ENCODE measurements around the gene ASB6. TPM values are rescaled to one million over a fixed set of nuclear protein-coding genes. Genes with fewer than 3 reads are reported as not detected.

Gene ASB6
- total RNA-seq, 1 experiment from 2014 or later = 20.0 TPM

DNA sequence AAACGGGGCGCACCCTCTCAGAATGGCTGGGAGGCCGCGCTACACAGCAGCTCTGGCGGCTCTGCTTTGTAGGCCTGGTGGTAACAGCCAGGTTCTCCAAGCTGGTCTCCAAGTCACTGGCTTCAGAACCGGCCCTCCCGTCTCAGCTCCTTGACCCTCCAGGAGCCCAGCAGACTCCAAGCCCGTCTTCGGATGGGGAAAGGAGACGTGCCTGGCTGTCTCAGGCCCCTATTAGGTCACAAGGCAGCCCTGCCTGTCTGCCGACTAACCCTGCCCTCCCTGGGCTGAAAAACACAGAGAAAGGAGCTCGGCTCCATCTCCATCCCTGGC is 2.2 kb downstream of the ASB6 start (continued):
- no peak for TF ChIP-seq ZNF423 (CRISPR knock-in tag; IDR thresholded peaks at IDR 0.05)
- no peak for TF ChIP-seq JUN (CRISPR knock-in tag; IDR thresholded peaks at IDR 0.05)
- TF ChIP-seq, protein P1, sequence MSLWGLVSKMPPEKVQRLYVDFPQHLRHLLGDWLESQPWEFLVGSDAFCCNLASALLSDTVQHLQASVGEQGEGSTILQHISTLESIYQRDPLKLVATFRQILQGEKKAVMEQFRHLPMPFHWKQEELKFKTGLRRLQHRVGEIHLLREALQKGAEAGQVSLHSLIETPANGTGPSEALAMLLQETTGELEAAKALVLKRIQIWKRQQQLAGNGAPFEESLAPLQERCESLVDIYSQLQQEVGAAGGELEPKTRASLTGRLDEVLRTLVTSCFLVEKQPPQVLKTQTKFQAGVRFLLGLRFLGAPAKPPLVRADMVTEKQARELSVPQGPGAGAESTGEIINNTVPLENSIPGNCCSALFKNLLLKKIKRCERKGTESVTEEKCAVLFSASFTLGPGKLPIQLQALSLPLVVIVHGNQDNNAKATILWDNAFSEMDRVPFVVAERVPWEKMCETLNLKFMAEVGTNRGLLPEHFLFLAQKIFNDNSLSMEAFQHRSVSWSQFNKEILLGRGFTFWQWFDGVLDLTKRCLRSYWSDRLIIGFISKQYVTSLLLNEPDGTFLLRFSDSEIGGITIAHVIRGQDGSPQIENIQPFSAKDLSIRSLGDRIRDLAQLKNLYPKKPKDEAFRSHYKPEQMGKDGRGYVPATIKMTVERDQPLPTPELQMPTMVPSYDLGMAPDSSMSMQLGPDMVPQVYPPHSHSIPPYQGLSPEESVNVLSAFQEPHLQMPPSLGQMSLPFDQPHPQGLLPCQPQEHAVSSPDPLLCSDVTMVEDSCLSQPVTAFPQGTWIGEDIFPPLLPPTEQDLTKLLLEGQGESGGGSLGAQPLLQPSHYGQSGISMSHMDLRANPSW (CRISPR knock-in tag; conservative IDR thresholded peaks at IDR 0.05; ENCODE audit: low read depth) = no peak
- no peak for TF ChIP-seq CREB1 (CRISPR knock-in tag; IDR thresholded peaks at IDR 0.05)
- TF ChIP-seq KAT7 (CRISPR knock-in tag; IDR thresholded peaks at IDR 0.05; ENCODE audit: borderline replicate concordance) = no peak
- TF ChIP-seq ZNF396 (CRISPR knock-in tag; IDR thresholded peaks at IDR 0.05; ENCODE audit: borderline replicate concordance) = no peak
- TF ChIP-seq ESRRA (CRISPR knock-in tag; IDR thresholded peaks at IDR 0.05; ENCODE audit: borderline replicate concordance) = no peak

- no peak for ATAC-seq
- no peak for DNase-seq (ENCODE audit: low spot score)
- Mint-ChIP-seq H3K27me3 (ENCODE audit: low read depth) (no peaks in the 10 kb centered on the region; the same call in 1 of the 2 replicates), H3K4me1 (peaks cover 14% of the 10 kb centered on the region), H3K4me3 (no peak overlapping the region), H3K36me3 (peaks cover 15% of the 10 kb centered on the region), H3K9me3 (no peaks in the 10 kb centered on the region), H3K27ac (no peak overlapping the region)
- TF ChIP-seq, protein P2, sequence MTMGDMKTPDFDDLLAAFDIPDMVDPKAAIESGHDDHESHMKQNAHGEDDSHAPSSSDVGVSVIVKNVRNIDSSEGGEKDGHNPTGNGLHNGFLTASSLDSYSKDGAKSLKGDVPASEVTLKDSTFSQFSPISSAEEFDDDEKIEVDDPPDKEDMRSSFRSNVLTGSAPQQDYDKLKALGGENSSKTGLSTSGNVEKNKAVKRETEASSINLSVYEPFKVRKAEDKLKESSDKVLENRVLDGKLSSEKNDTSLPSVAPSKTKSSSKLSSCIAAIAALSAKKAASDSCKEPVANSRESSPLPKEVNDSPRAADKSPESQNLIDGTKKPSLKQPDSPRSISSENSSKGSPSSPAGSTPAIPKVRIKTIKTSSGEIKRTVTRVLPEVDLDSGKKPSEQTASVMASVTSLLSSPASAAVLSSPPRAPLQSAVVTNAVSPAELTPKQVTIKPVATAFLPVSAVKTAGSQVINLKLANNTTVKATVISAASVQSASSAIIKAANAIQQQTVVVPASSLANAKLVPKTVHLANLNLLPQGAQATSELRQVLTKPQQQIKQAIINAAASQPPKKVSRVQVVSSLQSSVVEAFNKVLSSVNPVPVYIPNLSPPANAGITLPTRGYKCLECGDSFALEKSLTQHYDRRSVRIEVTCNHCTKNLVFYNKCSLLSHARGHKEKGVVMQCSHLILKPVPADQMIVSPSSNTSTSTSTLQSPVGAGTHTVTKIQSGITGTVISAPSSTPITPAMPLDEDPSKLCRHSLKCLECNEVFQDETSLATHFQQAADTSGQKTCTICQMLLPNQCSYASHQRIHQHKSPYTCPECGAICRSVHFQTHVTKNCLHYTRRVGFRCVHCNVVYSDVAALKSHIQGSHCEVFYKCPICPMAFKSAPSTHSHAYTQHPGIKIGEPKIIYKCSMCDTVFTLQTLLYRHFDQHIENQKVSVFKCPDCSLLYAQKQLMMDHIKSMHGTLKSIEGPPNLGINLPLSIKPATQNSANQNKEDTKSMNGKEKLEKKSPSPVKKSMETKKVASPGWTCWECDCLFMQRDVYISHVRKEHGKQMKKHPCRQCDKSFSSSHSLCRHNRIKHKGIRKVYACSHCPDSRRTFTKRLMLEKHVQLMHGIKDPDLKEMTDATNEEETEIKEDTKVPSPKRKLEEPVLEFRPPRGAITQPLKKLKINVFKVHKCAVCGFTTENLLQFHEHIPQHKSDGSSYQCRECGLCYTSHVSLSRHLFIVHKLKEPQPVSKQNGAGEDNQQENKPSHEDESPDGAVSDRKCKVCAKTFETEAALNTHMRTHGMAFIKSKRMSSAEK (CRISPR knock-in tag; IDR thresholded peaks at IDR 0.05; ENCODE audit: borderline replicate concordance) = no peak
- TF ChIP-seq TEAD4 (CRISPR knock-in tag; IDR thresholded peaks at IDR 0.05) = no peak
- TF ChIP-seq, protein P3, sequence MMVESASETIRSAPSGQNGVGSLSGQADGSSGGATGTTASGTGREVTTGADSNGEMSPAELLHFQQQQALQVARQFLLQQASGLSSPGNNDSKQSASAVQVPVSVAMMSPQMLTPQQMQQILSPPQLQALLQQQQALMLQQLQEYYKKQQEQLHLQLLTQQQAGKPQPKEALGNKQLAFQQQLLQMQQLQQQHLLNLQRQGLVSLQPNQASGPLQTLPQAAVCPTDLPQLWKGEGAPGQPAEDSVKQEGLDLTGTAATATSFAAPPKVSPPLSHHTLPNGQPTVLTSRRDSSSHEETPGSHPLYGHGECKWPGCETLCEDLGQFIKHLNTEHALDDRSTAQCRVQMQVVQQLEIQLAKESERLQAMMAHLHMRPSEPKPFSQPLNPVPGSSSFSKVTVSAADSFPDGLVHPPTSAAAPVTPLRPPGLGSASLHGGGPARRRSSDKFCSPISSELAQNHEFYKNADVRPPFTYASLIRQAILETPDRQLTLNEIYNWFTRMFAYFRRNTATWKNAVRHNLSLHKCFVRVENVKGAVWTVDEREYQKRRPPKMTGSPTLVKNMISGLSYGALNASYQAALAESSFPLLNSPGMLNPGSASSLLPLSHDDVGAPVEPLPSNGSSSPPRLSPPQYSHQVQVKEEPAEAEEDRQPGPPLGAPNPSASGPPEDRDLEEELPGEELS (CRISPR knock-in tag; IDR thresholded peaks at IDR 0.05) = no peak
- TF ChIP-seq, protein P4, sequence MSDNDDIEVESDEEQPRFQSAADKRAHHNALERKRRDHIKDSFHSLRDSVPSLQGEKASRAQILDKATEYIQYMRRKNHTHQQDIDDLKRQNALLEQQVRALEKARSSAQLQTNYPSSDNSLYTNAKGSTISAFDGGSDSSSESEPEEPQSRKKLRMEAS (CRISPR knock-in tag; IDR thresholded peaks at IDR 0.05) = no peak
- no peak for TF ChIP-seq ATF1 (CRISPR knock-in tag; IDR thresholded peaks at IDR 0.05)
- no peak for TF ChIP-seq NR3C1 (CRISPR knock-in tag; conservative IDR thresholded peaks at IDR 0.05; ENCODE audit: low read depth)
- no peak for TF ChIP-seq MXD4 (CRISPR knock-in tag; IDR thresholded peaks at IDR 0.05; ENCODE audit: borderline replicate concordance)
- ChIA-PET CTCF (interaction anchor here (1.1 to 3.4 kb wide), 7 partner anchors 9 to 507 kb away, joined by 3 to 24 read pairs (median 6); partner anchors contain the start of gene NTMT1), POLR2A (no interaction called here)
Observed at GRCh38 chr9:129639034-129639630, 2.8 kb downstream of the ASB6 start.
